ENCODE results near the gene FLYWCH1. TPM values are rescaled to one million over a fixed set of nuclear protein-coding genes. Genes with fewer than 3 reads are reported as not detected.

Gene FLYWCH1
- total RNA-seq, 1 experiment from 2014 or later, result 12.5 TPM

DNA sequence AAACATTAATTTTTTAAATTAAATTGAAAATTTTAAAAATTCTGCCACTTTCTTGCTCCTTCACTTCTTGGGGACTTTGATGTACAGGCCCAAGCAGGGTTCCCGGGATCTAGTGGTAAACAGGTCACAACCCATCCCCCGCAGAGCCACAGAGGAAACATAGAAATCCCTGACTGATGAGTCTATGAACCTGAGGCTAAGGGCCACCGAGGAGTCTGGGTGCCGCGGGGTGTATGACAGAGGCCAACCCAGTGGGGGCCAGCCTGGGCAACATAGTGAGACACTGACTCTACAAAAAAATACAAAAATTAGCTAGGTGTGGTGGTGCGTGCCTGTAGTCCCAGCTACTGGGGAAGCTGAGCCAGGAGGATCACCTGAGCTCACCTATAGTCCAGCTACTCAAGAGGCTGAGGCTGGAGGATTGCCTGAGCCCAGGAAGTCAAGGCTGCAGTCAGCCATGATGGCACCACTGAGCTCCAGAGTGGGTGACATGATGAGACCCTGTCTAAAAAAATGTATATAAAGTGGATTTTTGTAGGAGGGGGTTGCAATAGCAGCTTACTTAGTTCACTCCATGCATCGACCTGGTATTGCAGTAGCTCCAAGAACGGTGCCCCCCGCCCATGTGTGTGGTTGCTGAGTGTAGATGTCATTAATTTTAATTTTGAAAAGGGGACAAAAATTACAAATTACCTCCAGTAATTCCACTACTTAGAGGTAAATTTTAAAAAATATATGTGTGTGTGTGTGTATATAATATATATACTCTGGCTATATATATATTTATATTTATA, 9.2 kb upstream of the FLYWCH1 start:
- Histone ChIP-seq H3K4me1 (ENCODE audit: insufficient read depth, low read length) (no peaks in the 10 kb centered on the region), H3K9me3 (ENCODE audit: control insufficient read depth, low read depth, low read length) (no peaks in the 10 kb centered on the region), H3K14ac (ENCODE audit: insufficient read depth, low read length) (no peak overlapping the region), H2BK5ac (ENCODE audit: insufficient read length, low read length) (no peak overlapping the region), H2BK15ac (ENCODE audit: low read depth, low read length) (no peak overlapping the region), H4K8ac (replicated peaks; ENCODE audit: insufficient read length, low read depth, low read length) (no peak overlapping the region), H3K56ac (ENCODE audit: insufficient read length, low read depth, low read length) (no peak overlapping the region), H2AFZ (ENCODE audit: low read length) (no peak overlapping the region), H3K4me2 (ENCODE audit: insufficient read depth, insufficient read length, low read length) (no peak overlapping the region), H3T11ph (ENCODE audit: low read length) (no peak overlapping the region), H3K23ac (ENCODE audit: insufficient read length, low read depth, low read length) (no peak overlapping the region), H2BK120ac (ENCODE audit: low read depth, low read length, poor library complexity, severe bottlenecking) (no peak overlapping the region), H2BK12ac (ENCODE audit: insufficient read length, low read depth, low read length) (no peak overlapping the region), H3K4ac (ENCODE audit: low read depth, low read length) (no peak overlapping the region), H2BK20ac (ENCODE audit: low read depth, low read length, poor library complexity, severe bottlenecking) (no peak overlapping the region), H3K79me1 (ENCODE audit: insufficient read depth, low read depth, low read length, poor library complexity, severe bottlenecking) (no peaks in the 10 kb centered on the region), H3K79me2 (ENCODE audit: insufficient read depth, low read length) (no peaks in the 10 kb centered on the region), H2AK5ac (ENCODE audit: insufficient read length, low read length) (no peak overlapping the region), H3K9ac (ENCODE audit: extremely low read depth, insufficient read length, low read length) (no peak overlapping the region), H4K91ac (ENCODE audit: insufficient read length, low read depth, low read length) (no peak overlapping the region), H4K20me1 (ENCODE audit: control insufficient read depth, insufficient read depth, insufficient read length) (no peaks in the 10 kb centered on the region), H3K18ac (ENCODE audit: insufficient read length, low read depth, low read length) (no peak overlapping the region), H4K5ac (ENCODE audit: insufficient read length, low read depth, low read length) (no peak overlapping the region), H3K27ac (ENCODE audit: insufficient read length, low read depth, low read length) (no peak overlapping the region), H3K27me3 (ENCODE audit: insufficient read depth, low read length) (no peaks in the 10 kb centered on the region), H3K23me2 (ENCODE audit: insufficient read length, low read depth, low read length, poor library complexity, severe bottlenecking) (peaks cover 7% of the 10 kb centered on the region)
- peaks cover 2% of the 10 kb centered on the region for H3K27me3 Mint-ChIP-seq (ENCODE audit: low read depth)
- DNase-seq, result no peak
- H3K4me3 Mint-ChIP-seq, result no peak overlapping the region
- H3K27ac Mint-ChIP-seq, result no peak overlapping the region
- WGBS (ENCODE audit: extremely low coverage, insufficient read length, low lambda C conversion rate), result no CpG with 5 or more reads among the region's 9 CpGs
- H3K9me3 Mint-ChIP-seq, result peaks cover 9 to 14% of the 10 kb centered on the region in 2 experiments
- peaks cover 0 to 2% (median 0%) of the 10 kb centered on the region in 3 experiments; a peak in 1 of 7 replicates for H3K36me3 Mint-ChIP-seq (ENCODE audit: insufficient read depth in 1 of 3, low read depth in 3 of 3)
- no peak for TF ChIP-seq CTCF (conservative IDR thresholded peaks at IDR 0.05)
- peaks cover 9 to 13% of the 10 kb centered on the region in 2 experiments for H3K4me1 Mint-ChIP-seq

All from H9 (cell line).